ENCODE measurements around the gene KRTAP1-3.
"Not testable (repeated sequence)": the region's sequence is repeated elsewhere in the genome, so short reads cannot be mapped to it uniquely, and the experiment has no call there.

KRTAP1-3 gene

GRCh38 chr17:41054556-41054955 is 19.9 kb upstream of the KRTAP1-3 start:
- DNase-seq (ENCODE audit: low spot score): not testable (repeated sequence)

DNA sequence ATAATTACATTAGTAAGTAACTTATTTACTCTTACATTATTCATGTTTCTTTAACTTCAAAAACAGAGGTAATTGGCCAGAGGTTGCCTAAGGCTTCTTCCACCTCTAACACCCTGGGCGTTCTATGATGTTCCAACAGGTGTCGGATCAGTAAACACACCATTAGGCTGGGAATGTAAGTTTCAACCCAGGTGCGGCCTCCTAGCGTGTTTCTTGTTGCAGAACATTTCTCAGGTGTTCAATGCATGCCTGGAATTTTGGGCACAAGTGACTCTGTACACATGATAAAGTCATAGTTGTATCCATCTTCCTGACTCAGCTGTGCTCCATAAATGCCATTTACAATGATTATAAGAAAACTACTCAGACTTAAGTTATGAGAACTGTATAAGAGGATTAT is 19.4 kb upstream of the KRTAP1-3 start:
- no peak for DNase-seq (ENCODE audit: low spot score)

- no peak for DNase-seq (ENCODE audit: low spot score)
Measured at GRCh38 chr17:41052566-41052965, 17.9 kb upstream of the KRTAP1-3 start.

DNA sequence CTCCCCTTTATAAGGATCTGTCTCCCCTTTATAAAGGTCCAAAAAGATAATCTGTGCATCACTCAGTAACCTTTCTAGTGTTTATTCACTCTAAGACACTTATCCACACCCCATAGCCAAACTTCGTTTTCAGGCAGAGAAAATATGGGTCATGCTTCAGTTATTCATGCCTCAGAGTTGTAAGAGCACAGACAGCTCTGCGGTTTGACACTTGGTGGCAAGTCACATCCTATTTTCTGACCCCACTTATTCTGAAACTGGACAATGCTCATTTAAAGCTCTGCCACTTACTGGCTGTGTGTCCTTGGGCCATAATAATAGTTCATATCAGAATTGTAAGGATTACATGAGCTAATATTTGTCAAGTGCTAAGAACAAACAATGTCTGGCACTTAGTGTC is 14.4 kb upstream of the KRTAP1-3 start:
- DNase-seq (ENCODE audit: low spot score): no peak

DNA sequence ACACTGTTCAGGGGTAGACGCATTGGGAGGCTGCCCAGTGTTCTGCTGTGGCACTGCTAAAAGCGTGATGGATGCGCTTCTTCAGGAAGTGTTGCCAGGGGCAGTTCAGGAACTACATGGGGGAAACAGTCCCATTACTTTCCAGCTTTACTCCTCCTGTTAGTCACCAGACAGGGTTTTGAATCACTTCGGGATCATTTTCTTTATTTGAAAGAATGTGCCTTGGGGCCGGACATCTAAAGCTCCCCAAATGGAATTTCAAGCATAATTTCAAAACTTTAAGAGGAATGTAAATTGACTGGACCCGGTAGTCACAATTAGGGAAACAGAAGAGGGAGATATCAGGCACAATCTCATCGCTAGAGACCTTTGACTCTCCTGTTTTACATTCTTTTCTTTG is 13.8 kb upstream of the KRTAP1-3 start:
- no peak for DNase-seq (ENCODE audit: low spot score)

DNA sequence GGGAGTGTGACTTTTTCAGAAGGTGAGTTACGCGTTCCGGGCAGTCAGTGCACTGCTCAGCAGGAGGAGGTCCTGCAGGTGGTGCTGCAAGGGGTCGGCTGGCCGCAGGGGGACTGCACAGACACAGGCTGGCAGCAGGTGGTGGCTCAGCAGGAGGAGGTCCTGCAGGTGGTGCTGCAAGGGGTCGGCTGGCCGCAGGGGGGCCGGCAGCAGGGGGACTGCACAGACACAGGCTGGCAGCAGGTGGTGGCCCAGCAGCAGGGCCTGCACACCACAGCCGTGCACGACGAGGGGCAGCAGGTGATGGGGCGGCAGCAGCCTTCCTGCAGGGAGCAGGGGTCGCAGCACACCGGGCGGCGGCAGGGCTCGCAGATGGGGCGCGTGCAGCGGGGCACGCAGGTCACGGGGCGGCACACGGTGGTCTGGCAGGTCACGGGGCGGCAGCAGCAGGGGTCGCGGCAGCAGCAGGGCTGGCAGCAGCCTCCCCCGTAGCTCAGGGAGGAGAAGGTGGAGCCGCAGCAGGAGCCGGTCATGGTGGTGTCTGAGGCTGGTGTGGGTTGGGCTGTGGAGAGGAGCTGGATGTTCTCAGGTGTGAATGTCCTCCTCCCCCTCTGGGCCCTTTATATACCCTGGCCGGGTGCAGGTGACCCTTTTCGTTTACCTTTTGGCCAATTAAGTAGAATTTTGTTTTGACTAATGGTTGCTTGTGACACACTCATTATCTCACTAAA is 12.2 kb upstream of the KRTAP1-3 start, which contains the start of gene KRTAP2-1:
Gene KRTAP2-1, minus strand, starts transcription at position 582 of the 731 bp plus-strand sequence. Its CDS starts 49 bp downstream, at position 533.
- not testable (repeated sequence) for DNase-seq (ENCODE audit: low spot score)

GRCh38 chr17:41042953-41043352 is 8.3 kb upstream of the KRTAP1-3 start:
- no peak for DNase-seq (ENCODE audit: low spot score)

- not testable (repeated sequence) for DNase-seq (ENCODE audit: low spot score)
Measured at GRCh38 chr17:41040783-41041571, 6.3 kb upstream of the KRTAP1-3 start, which contains the start of gene KRTAP1-1. Gene KRTAP1-1 (minus strand): TSS chr17:41041450. CDS start chr17:41041397, 53 bp downstream.

- DNase-seq (ENCODE audit: low spot score): no peak
Measured at GRCh38 chr17:41037853-41038350, 3.2 kb upstream of the KRTAP1-3 start.

DNA sequence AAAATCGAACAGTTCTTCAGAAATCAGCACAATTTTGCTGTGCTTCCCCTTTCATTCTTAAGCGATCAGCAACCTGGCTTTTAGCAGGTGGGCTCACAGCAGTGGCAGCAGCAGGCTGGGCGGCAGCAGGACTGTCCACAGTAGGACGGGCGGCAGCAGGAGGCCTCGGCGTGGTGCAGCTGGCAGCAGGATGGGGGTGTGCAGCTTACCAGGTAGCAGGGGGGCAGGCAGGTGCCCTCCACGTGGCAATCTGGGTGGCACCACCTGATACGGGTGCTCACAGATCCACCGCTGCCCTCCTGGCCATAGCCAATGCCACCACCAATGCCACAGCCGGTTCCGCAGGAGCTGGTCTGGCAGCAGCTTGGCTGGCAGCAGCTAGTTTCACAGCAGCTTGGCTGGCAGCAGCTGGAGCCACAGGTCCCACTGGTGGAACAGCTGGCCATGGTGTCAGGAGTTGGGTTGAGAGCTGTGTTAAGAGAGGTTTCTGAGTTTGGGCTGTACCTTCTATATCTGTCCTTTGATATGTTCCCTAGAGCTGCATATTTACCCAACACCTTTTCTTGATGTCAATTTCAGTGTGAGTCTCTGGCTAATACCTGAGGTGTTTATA is 4.9 kb downstream of the KRTAP1-3 start, which contains the start of gene KRTAP1-4:
Gene KRTAP1-4, minus strand, starts transcription at position 563 of the 613 bp plus-strand sequence. Its CDS starts 117 bp downstream, at position 446.
- no peak for DNase-seq (ENCODE audit: low spot score)

DNA sequence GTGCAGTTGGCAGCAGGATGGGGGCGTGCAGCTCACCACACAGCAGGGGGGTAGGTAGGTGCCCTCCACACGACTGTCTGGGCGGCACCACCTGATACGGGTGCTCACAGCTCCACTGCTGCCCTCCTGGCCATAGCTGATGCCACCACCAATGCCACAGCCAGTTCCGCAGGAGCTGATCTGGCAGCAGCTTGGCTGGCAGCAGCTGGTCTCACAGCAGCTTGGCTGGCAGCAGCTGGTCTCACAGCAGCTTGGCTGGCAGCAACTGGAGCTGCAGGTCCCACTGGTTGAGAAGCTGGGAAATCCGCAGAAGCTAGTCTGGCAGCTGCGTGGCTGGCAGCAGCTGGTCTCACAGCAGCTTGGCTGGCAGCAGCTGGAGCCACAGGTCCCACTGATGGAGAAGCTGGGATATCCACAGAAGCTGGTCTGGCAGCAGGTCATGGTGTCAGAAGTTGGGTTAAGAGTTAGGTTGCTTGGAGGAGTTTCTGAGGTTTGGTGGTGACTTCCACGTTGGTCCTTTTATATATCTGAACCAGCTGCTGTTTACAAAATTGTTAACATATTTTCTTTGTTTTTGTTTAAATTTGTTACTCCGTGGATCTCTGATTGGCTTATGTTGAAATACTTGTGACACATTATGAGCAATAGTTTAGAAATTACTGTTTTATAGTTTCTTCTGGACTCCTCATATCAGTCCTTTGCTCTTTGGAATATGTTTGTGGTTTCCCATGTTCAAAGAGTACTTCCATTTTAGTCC is 7.8 kb downstream of the KRTAP1-3 start, which contains the start of gene KRTAP1-5:
Gene KRTAP1-5, minus strand, starts transcription at position 494 of the 757 bp plus-strand sequence. Its CDS starts 53 bp downstream, at position 441.
- no peak for DNase-seq (ENCODE audit: low spot score)

- DNase-seq (ENCODE audit: low spot score): no peak
Measured at GRCh38 chr17:41024697-41025096, 10.0 kb downstream of the KRTAP1-3 start.

- no peak for DNase-seq (ENCODE audit: low spot score)
Measured at GRCh38 chr17:41020336-41020735, 14.3 kb downstream of the KRTAP1-3 start.

- DNase-seq (ENCODE audit: low spot score): no peak
Measured at GRCh38 chr17:41019415-41019814, 15.3 kb downstream of the KRTAP1-3 start.

DNA sequence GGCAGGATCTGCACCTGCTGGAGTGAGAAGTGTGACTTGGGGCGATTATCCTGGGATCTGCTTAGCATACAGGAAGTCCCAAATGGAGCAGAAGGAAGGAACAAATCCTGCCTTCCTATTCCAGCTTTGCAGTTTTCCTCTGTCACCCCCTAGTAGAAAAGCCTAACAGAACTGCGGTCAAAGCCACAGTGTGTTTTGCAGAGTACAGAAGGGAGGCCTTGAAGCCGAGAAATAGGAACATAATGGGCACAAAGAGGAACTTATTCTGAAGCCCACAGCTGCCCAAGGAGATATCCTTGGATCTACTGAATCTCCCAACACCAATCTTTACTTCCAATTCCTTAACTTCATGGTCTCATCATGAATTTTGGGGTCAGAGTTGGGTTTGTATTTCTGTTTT is 16.1 kb downstream of the KRTAP1-3 start:
- DNase-seq (ENCODE audit: low spot score): no peak

- no peak for DNase-seq (ENCODE audit: low spot score)
Measured at GRCh38 chr17:41016578-41017215, 18.0 kb downstream of the KRTAP1-3 start.

DNA sequence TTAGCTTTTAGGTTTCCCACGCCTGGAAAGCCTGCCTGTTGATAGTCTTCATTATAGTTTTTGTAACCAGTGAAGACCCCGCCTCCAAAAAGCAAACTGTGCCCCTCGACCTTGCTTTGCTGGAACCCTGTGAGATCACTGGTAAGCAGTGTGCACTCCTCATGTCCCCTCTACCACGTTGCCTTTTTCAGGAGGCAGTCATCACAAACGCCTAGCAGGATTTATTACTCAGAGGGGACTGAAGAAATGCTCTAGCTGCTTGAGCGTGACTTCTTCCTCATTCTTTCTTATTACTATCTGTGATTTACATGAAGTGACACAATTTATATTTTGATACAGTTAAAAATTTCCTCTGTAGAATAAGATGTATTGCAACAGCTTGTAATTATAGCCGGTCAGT is 19.2 kb downstream of the KRTAP1-3 start:
- no peak for DNase-seq (ENCODE audit: low spot score)

DNA sequence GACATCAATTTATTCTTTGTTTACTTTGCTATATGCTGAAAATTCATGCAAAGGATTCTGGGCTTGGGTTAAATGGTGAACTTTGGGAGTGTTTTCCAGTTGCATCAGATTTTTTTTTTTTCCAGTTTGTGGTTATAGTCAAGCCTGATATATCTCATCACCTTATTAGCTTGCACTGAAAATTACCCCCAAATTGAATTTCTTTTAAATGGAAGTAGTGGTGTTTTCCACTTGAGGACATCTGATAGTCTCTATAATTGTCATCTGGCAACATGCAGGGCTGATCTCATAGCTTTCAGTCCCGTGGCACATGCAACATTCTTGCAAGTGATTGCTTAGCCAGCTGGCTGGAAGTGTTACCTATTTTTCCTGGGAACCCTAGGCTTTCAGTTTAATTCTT is 21.1 kb downstream of the KRTAP1-3 start:
- DNase-seq (ENCODE audit: low spot score): no peak

GRCh38 chr17:41013181-41013580 is 21.5 kb downstream of the KRTAP1-3 start:
- peak; percentile 45 for DNase-seq (ENCODE audit: low spot score)

GRCh38 chr17:41012326-41013120 is 22.2 kb downstream of the KRTAP1-3 start:
- no peak for DNase-seq (ENCODE audit: low spot score)
